Hindlimb muscle (tissue), 1 donor: ENCODE data around the gene SLC10A7. TPM values are rescaled to one million over a fixed set of nuclear protein-coding genes. Genes with fewer than 3 reads are reported as not detected.

Experiments
- DNase-seq: peaks from one replicate; pipeline ENCODE4 v3.0.0-alpha.2; 2013
- polyA plus RNA-seq: library from polyadenylated mRNA; unstranded; fragments of 120-200 nt; gene quantifications from one replicate; pipeline ENCODE4 v1.2.1, GENCODE V29; 2013; ENCODE audit not compliant: insufficient read length

SLC10A7 gene
- polyA plus RNA-seq, 1 donor: 7.1 TPM

GRCh38 chr4:146255874-146256273 lies 265.9 kb downstream of the SLC10A7 start:
- no peak for DNase-seq

- DNase-seq: no peak
Measured at GRCh38 chr4:146255463-146255862, 266.3 kb downstream of the SLC10A7 start.

GRCh38 chr4:146252969-146253611 lies 268.6 kb downstream of the SLC10A7 start:
- no peak for DNase-seq

DNA sequence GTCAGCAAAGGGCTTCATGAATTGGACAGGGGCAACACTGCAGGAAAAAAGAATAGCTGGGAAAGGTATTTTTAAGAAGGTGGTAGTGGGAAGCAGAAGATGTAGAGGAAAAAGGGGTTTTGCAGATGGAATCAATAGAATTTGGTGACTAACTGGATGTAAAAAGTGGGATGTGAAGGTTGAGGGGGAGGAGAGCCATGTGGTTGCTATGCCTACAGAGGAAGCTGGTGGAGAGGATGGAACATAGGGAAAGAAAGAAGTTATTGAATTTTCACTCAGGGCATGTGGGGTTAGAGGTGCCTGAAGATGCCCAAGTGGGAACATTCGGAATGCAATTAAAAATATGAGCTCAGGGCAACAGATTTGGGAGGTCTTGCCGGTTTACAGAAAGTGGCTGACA lies 274.4 kb downstream of the SLC10A7 start:
- DNase-seq: no peak

DNA sequence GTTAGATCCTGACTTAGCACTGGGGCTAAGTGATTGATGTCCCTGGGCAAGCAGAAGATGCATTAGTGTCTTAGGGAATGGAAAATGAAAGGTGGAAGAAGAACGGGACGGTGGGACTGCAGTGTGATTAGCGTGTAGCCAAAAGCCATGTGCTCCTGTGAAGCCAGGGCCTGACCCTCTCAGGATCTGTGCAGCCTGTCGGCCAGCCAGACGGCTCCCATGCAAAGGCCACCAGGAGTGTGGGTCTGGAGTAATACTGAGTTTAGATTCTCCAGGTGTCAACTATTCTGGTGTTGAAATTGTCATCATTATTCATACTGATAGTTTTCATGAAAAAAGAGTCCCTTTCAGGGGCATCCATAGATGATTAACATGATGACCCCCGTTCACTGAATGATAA lies 275.4 kb downstream of the SLC10A7 start:
- no peak for DNase-seq

- DNase-seq: no peak
Measured at GRCh38 chr4:146245850-146246249, 275.9 kb downstream of the SLC10A7 start.

DNA sequence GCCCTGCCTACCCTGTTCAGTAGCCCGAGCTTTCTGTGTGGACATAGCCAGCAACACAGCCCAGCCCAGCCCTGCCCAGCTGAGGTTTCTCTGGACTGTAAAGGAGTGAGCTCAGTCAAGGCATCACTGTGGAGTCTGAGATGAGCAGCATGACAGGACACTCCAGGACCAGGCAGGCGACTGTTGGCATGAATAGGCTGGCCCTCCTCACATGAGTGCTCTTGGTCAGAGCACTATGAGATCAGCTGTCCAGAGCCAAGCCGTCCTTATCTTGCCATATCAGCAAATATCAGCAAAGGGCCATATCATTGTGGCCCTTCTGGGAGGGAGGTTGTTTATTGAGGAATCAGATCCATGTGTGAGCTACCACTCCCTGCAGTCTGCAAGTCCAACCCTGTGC lies 276.5 kb downstream of the SLC10A7 start:
- DNase-seq: no peak

DNA sequence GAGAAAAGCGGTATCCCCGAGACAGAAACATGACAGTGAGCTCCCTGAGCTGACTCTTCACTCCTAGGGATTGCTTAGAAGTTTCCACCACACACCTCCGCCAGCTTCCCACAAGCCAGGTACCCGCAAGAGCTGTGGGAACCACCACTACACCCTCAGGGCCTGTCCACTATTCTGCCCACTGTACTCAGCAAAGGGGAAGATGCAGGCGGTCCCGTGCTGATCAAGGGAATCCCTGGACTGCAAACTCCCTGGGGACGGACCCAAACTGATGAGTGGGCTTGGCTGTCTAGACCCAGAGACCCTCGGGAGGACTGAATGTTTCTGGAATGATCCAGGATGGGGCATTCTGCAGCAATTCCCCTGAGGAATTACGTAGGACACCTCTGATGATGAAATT lies 277.2 kb downstream of the SLC10A7 start:
- DNase-seq: no peak

DNA sequence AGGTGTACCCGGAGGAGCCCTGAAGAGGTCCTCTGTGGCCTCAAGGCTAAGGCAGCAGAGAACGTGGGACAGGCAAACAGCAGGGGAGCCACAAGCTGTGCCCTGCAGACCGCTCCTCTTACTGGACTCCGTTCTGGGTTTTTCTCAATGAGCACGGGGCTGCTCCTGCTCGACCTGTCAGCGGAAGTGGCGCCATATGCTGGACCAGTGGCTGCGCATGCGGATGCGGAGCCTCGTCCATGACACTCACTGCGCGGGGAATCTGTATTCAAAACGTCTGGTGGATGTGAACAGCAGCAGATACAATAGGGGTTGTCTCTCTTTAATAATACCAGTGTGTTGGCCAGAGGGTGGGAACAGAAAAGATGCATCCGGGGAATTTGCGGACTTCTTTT lies 277.9 kb downstream of the SLC10A7 start:
- DNase-seq: no peak

DNA sequence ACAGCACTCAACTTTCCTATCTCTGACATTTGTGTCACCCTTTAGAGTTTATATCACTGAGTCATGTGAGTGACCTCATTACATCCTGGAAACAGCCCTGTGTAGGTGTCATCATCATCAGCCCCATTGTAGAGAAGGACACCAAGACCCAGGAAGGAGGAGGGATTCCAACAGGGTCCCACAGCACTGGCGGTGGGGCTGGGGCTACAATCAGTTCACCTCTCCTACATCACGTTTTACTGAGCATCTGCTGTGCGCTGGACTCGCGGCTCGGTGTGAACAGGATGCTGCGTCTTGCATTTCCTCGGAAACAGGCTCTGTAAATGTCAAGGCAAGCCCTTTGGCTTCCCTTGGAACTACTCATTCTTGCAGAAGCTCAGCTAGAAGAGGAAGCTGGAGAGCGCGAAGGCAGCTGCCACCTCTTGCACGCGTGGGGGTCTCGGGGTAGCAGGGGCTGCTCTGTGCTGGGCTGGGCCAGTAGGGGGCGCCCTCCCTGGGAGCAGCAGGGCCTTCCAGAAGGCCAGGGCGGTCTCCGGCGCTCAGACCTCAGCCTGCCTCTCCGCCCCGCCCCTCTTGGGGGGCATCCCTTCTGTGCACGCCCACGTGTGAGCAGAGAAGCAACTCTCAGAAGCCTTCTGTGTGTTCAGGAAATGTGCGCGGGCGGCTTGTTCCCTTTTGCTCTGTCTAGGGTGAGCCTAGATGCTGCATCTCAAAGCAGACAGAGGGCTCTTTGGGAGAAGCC lies 278.4 kb downstream of the SLC10A7 start:
- DNase-seq: no peak

- DNase-seq: peak; percentile 62
Measured at GRCh38 chr4:146238107-146238506, 283.6 kb downstream of the SLC10A7 start.

DNA sequence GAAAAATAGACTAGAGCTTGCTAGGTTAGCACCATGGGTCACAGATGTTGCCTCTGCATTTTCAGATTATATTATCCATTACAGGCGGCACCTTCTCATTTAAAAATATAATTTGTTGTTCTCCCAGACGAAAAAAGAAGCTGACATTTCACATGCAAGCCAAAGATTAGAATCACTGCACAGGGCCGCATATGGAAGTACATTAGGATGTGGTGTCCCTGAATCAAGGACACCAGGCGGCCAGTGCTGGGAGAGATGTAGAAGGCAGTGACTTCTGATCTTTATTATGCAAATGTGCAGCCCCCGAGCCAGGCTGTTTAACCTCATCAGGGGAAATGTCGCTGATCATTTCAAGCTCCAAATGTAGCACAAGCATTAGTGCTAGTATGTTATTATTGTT lies 284.6 kb downstream of the SLC10A7 start:
- no peak for DNase-seq

GRCh38 chr4:146236216-146236615 lies 285.5 kb downstream of the SLC10A7 start:
- no peak for DNase-seq

GRCh38 chr4:146235654-146236177 lies 286.0 kb downstream of the SLC10A7 start:
- no peak for DNase-seq

GRCh38 chr4:146232131-146232722 lies 289.5 kb downstream of the SLC10A7 start:
- DNase-seq: no peak

- DNase-seq: no peak
Measured at GRCh38 chr4:146229406-146229805, 292.3 kb downstream of the SLC10A7 start.

GRCh38 chr4:146224326-146224966 lies 297.3 kb downstream of the SLC10A7 start:
- no peak for DNase-seq

- no peak for DNase-seq
Measured at GRCh38 chr4:146222313-146222712, 299.4 kb downstream of the SLC10A7 start.

DNA sequence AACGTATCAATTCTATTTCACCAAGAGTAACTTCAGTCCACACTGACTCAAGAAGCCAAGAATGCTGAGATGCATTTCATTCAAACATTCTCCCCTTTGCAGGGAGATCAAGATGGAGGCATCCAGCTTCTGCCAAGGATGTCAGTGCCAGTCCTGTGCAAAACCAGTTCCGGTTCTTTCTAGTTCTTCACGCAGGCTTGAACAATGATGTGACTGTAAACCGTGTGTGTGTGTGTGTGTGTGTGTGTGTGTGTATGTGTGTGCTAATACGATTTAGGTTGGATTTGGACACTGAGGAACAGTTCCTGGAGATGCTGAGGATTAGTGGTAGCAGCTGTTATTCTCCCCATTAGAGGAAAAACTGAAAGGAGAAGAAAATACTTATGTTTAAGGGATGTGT lies 307.5 kb downstream of the SLC10A7 start, which contains the start of gene REELD1:
Gene REELD1, plus strand, starts transcription at position 301 of the 400 bp plus-strand sequence. CDS start 2,415 bp downstream, outside the sequence.
- no peak for DNase-seq

- no peak for DNase-seq
Measured at GRCh38 chr4:146212781-146213180, 309.0 kb downstream of the SLC10A7 start.

DNA sequence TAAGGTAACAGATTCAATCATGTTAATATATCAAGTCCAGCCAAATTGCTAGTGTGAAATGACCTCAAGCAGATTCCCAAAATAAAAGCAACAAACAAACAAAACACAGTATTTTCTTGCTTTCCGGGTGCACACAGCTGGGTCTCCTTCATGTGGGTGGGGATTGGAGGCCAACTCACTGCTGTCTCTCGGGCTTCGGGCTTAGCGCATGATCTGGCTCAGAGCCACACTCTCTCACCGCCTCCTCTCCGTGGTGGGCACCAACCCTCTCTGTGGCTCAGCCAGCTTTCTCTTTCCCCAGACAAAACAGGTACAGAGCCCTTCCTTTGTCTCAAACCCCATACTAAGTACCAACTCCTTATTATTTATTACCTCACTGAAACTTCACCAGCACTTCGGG lies 310.3 kb downstream of the SLC10A7 start:
- no peak for DNase-seq

- no peak for DNase-seq
Measured at GRCh38 chr4:146210890-146211289, 310.9 kb downstream of the SLC10A7 start.

DNA sequence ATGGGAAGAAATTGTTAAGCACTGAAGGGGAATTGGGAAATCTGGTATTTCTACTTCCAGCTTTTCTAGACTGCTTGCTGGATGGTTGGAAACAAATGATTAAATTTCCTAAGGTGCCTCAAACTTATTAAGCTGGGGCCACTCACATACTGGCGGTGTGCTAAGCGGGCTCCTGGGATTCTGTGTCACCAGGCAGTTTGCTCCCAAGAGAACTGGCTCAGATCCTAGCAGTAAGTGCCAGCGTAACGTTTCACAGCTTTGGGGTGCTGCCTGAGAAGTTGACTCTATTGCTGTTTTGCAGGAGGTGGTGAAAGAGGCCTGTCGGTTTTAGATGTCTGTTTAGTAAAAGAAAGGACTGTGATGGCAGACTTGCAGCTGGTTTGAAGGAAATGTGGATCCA lies 314.3 kb downstream of the SLC10A7 start:
- DNase-seq: no peak
